ENCODE data around the gene IKZF3.
"Not testable (repeated sequence)": the region's sequence is repeated elsewhere in the genome, so short reads cannot be mapped to it uniquely, and the experiment has no call there.

IKZF3 gene

DNA sequence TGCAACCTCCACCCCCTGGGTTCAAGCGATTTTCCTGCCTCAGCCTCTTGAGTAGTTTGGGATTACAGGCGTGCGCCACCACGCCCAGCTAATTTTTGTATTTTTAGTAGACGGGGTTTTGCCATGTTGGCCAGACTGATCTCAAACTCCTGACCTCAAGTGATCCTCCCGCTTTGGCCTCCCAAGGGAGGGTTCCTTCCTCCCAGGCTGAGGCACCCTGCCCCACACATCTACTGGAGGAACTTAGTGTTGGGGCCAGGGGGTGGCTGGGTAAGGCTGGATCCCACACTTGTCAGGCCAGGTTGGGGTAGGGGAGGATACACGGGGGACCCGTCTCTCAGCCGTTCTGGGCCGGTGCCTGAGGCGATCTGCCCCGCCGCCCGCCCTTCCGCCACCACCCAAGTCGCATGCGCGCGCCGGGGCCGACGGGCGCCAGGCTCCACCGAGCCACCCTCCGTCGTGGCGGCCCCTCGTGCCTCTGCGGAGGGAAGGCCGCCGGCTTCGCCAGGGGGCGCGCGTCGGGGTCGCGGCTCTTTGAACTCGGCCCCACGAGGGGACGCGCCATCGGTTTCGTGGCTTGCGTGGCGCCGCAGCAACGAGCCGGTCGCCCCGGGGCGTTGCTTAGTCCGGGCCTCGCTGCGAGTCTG, 110.5 kb downstream of the IKZF3 start:
- Histone ChIP-seq H3K4me3 (ENCODE audit: low read depth, low read length) (peak overlapping the region; percentile 71), H3K9me3 (no peaks in the 10 kb centered on the region), H3K36me3 (no peaks in the 10 kb centered on the region), H3K27me3 (peaks cover 34% of the 10 kb centered on the region), H3K4me1 (no peaks in the 10 kb centered on the region)
- DNase-seq = peak; percentile 56
- TF ChIP-seq, protein P1, sequence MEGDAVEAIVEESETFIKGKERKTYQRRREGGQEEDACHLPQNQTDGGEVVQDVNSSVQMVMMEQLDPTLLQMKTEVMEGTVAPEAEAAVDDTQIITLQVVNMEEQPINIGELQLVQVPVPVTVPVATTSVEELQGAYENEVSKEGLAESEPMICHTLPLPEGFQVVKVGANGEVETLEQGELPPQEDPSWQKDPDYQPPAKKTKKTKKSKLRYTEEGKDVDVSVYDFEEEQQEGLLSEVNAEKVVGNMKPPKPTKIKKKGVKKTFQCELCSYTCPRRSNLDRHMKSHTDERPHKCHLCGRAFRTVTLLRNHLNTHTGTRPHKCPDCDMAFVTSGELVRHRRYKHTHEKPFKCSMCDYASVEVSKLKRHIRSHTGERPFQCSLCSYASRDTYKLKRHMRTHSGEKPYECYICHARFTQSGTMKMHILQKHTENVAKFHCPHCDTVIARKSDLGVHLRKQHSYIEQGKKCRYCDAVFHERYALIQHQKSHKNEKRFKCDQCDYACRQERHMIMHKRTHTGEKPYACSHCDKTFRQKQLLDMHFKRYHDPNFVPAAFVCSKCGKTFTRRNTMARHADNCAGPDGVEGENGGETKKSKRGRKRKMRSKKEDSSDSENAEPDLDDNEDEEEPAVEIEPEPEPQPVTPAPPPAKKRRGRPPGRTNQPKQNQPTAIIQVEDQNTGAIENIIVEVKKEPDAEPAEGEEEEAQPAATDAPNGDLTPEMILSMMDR (IDR thresholded peaks at IDR 0.05; ENCODE audit: low read depth, low read length) = no peak

DNA sequence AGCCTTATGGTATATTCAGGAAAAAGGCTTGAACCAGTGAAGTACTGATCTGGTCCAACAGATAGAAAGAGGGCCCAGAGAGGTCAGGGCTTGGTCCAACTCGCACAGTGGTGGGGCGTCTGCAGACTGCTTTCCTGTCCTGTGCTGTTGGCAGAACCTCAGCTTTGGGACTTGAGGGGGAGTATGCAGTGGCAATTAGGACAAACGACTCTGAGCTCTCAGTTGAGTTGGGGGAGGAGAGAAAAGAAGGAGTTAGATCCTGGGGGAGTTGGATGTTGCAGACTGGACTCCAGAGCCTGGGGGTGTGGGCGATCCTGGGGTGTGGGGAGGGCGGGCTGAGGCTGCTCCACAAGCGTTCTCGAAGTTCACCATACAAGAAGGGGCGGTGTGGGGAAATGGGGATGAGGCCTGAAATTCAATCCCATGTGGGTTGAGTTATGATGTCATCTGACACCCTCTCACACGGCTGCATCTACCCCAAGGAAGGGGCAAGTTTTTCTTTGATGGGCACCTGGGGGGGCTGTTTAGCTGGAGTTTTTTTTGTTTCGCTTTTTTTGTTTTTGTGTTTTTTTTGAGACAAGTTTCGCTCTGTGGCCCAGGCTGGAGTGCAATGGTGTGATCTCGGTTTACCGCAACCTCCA, 111.8 kb downstream of the IKZF3 start:
- DNase-seq = no peak
- TF ChIP-seq, protein P1 (IDR thresholded peaks at IDR 0.05; ENCODE audit: low read depth, low read length) = no peak
- no peaks in the 10 kb centered on the region for H3K9me3 ChIP-seq
- no peaks in the 10 kb centered on the region for H3K4me1 ChIP-seq
- H3K27me3 ChIP-seq = peaks cover 22% of the 10 kb centered on the region
- H3K4me3 ChIP-seq (ENCODE audit: low read depth, low read length) = no peak overlapping the region
- H3K36me3 ChIP-seq = no peaks in the 10 kb centered on the region

DNA sequence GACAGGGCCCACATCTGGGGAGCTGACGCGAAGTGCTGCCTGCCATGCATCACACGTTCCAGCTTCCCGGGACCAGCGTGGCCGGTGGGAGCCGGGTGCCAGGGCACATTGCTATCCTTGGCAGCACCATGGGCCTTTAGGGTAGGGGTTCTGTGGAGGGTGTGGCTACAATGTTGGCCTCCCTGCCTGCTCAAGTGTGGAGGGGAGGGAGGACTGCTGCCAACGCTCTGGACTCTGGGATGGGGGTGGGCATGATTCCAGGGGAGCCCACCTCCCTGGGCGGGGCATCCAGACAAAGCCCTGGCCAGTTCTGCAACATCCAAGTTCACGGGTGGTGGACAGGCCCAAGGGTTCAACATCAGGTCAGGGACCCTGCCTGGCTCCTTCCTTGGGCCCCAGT, 112.5 kb downstream of the IKZF3 start:
- Histone ChIP-seq H3K27me3 (peaks cover 14% of the 10 kb centered on the region), H3K4me3 (ENCODE audit: low read depth, low read length) (no peak overlapping the region), H3K9me3 (no peaks in the 10 kb centered on the region), H3K36me3 (no peaks in the 10 kb centered on the region), H3K4me1 (no peaks in the 10 kb centered on the region)
- TF ChIP-seq, protein P1 (IDR thresholded peaks at IDR 0.05; ENCODE audit: low read depth, low read length) = no peak
- no peak for DNase-seq

DNA sequence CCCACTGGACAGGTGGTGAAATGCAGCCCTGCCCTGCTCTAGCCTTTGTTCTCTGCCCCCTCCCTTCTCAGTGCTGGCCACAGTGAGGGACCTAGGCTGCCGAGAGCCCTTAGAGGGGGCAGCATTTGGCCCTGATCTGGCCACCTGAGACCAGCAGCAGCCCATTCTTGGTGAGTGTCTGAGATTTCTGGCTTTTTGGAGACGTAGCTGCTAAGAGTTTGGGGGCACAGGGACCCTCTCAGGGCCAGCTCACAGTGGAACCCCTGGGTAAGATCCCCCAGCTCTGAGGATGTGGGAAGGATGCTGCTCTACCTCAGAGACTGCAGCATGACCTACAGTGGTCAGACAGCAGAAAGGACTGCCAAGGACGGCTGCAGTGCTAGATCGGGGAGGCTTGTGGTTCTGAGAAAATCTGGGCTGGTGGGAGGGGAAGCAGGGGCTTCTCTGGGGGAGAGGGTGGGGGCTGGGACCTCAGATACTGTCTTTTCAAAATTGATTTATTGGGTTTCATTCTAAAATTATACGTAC, 113.0 kb downstream of the IKZF3 start:
- DNase-seq = no peak
- H3K4me1 ChIP-seq = no peaks in the 10 kb centered on the region
- no peaks in the 10 kb centered on the region for H3K9me3 ChIP-seq
- H3K4me3 ChIP-seq (ENCODE audit: low read depth, low read length) = no peak overlapping the region
- TF ChIP-seq, protein P1 (IDR thresholded peaks at IDR 0.05; ENCODE audit: low read depth, low read length) = no peak
- no peaks in the 10 kb centered on the region for H3K36me3 ChIP-seq
- H3K27me3 ChIP-seq = peaks cover 9% of the 10 kb centered on the region

DNA sequence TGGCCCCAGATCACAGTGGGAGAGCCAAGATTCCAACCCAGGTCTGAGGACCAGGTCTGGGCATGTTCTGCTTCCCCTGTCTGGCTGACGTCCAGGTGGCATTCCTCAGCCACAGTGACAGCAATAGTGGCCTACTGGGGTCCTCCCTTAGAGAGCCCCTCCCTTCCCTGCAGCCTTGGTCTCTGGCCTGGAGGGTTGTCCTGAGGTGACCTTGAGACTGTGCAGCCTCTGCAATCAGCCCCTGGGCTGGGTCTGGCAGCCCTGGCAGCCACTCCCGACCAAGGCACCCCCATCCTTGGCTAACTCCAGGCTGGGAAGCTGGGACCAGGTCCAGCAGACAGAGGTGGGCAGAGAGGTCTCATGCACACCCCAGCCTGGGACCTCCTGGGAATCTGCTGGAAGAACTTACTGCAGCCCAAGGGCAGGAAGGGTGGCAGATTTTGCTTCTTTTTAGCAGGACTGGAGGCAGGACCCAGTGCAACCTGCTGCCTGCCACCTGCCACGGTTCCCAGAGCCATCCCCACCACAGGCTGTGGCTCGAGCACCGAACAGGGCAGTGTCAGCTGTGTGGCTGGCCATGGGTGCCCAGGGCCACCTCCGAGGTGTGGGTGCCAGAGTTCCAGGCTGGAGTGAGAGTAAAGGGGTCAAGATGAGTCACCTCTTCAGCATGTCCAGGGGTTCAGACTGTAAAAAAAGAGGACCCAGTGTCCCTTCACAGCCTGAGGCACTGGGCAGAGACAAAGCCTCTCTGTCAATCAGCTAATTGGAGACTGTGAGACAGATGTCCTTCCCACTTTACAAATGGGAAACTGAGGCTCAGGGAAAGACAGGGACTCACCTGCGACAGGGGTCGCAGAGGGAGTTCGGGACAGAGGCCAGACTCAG, 113.7 kb downstream of the IKZF3 start:
- TF ChIP-seq, protein P1 (IDR thresholded peaks at IDR 0.05; ENCODE audit: low read depth, low read length) = no peak
- DNase-seq = peak; percentile 38

DNA sequence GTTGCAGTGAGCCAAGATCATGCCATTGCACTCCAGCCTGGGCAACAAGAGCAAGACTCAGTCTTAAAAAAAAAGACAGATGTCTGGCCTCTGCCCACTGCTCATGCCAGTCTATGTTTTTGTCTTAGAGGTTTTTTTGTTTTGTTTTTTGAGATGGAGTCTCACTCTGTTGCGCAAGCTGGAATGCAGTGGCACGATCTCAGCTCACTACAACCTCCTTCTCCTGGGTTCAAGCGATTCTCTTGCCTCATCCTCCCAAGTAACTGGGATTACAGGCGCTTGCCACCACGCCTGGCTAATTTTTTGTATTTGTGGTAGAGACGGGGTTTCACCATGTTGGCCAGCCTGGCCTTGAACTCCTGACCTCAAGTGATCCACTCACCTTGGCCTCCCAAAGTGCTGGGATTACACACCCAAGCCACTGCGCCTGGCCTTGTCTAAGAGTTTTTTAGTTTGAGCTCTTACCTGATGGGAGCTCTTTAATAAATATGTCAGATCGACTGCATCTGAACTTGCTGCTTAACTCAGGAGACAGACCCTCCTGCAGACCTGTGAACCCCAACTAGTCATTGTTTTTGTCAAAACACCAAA, 115.6 kb downstream of the IKZF3 start:
- H3K4me1 ChIP-seq; H3K4me3 ChIP-seq (ENCODE audit: low read depth, low read length); H3K36me3 ChIP-seq; DNase-seq; H3K9me3 ChIP-seq: not testable (repeated sequence)
- peaks cover 15% of the 10 kb centered on the region for H3K27me3 ChIP-seq

More for the DNA sequence above, 113.7 kb downstream of the IKZF3 start:
- Histone ChIP-seq H3K27me3 (peaks cover 4% of the 10 kb centered on the region), H3K36me3 (no peaks in the 10 kb centered on the region), H3K9me3 (no peaks in the 10 kb centered on the region), H3K4me1 (no peaks in the 10 kb centered on the region), H3K4me3 (ENCODE audit: low read depth, low read length) (no peak overlapping the region)

Data from BE2C (cell line).